Measurements from ENCODE around the gene BSG. TPM values are rescaled to one million over a fixed set of nuclear protein-coding genes. Genes with fewer than 3 reads are reported as not detected.

The BSG gene
- total and polyA plus RNA-seq, 4 donors = 80.4 to 367 (median 149) TPM

DNA sequence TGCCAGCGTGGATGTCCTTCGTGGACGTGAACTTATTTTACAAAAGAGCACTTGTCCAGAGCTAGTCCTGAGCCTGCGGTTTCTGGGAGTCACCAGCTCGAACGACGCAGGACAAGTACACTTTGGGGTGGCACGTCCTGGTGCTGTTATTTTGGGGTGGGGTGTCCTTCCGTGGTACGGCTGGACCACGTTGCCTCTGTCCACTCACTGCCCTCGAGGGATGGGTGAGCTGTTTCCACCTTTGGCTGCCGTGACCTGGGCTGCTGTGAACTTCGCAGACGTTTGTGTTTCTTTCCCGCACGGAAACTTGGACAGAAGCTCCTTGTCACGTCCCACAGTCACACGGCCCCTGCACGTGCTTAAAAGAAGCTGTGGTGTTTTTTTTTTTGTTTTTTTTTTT is 17.6 kb upstream of the BSG start:
- H3K27me3 ChIP-seq (ENCODE audit: control insufficient read depth in 4 of 4, insufficient read depth in 4 of 4, low read length in 3 of 4) = no peaks in the 10 kb centered on the region
- no peak overlapping the region for H3K4me3 ChIP-seq (ENCODE audit: low read depth in 1 of 3, low read length in 3 of 3)
- no peak overlapping the region for H3K27ac ChIP-seq (ENCODE audit: low read depth in 1 of 2, low read length in 2 of 2)
- H3K36me3 ChIP-seq (ENCODE audit: control insufficient read depth in 4 of 4, insufficient read depth in 3 of 4, low read depth in 1 of 4, low read length in 3 of 4) = no peaks in the 10 kb centered on the region
- WGBS = 72% methylated on average over 20 of the region's 20 CpGs
- no peak for DNase-seq (ENCODE audit: low spot score)
- TF ChIP-seq FOXA1 (IDR thresholded peaks at IDR 0.05) = no peak
- H3K9me3 ChIP-seq (ENCODE audit: control insufficient read depth in 4 of 4, low read length in 3 of 4) = no peaks in the 10 kb centered on the region
- H3K4me1 ChIP-seq (ENCODE audit: control insufficient read depth in 4 of 4, insufficient read depth in 4 of 4, low read length in 3 of 4) = peaks cover 0 to 3% (median 1%) of the 10 kb centered on the region in 4 donors
- no peak overlapping the region for H3K9ac ChIP-seq (ENCODE audit: low read depth in 1 of 2, low read length in 2 of 2)

DNA sequence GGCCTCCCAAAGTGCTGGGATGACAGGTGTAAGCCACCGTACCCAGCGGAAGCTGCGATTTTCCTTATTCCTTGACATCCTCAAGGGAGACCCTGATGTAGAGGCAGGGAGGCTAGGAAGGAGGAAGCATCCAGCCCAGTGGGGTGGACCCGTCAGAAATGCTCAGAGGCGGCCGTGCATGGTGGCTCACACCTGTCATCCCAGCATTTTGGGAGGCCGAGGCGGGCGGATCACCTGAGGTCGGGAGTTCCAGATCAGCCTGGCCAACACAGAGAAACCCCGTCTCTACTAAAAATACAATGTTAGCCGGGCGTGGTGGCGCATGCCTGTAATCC is 17.0 kb upstream of the BSG start:
- no peak overlapping the region for H3K27ac ChIP-seq (ENCODE audit: low read depth in 1 of 2, low read length in 2 of 2)
- H3K9me3 ChIP-seq (ENCODE audit: control insufficient read depth in 4 of 4, low read length in 3 of 4) = no peaks in the 10 kb centered on the region
- WGBS = 89% methylated on average over 14 of the region's 14 CpGs
- no peak for DNase-seq (ENCODE audit: low spot score)
- H3K27me3 ChIP-seq (ENCODE audit: control insufficient read depth in 4 of 4, insufficient read depth in 4 of 4, low read length in 3 of 4) = no peaks in the 10 kb centered on the region
- H3K4me3 ChIP-seq (ENCODE audit: low read depth in 1 of 3, low read length in 3 of 3) = no peak overlapping the region
- H3K36me3 ChIP-seq (ENCODE audit: control insufficient read depth in 4 of 4, insufficient read depth in 3 of 4, low read depth in 1 of 4, low read length in 3 of 4) = no peaks in the 10 kb centered on the region
- peaks cover 0 to 3% (median 1%) of the 10 kb centered on the region in 4 donors for H3K4me1 ChIP-seq (ENCODE audit: control insufficient read depth in 4 of 4, insufficient read depth in 4 of 4, low read length in 3 of 4)
- no peak overlapping the region for H3K9ac ChIP-seq (ENCODE audit: low read depth in 1 of 2, low read length in 2 of 2)
- no peak for TF ChIP-seq NR2F2 (IDR thresholded peaks at IDR 0.05)
- TF ChIP-seq SP1 (IDR thresholded peaks at IDR 0.05) = no peak
- TF ChIP-seq, protein P1, sequence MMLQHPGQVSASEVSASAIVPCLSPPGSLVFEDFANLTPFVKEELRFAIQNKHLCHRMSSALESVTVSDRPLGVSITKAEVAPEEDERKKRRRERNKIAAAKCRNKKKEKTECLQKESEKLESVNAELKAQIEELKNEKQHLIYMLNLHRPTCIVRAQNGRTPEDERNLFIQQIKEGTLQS (IDR thresholded peaks at IDR 0.05) = no peak
- no peak for TF ChIP-seq ZBTB33 (IDR thresholded peaks at IDR 0.05)
- TF ChIP-seq HNF4A (conservative IDR thresholded peaks at IDR 0.05) = no peak

DNA sequence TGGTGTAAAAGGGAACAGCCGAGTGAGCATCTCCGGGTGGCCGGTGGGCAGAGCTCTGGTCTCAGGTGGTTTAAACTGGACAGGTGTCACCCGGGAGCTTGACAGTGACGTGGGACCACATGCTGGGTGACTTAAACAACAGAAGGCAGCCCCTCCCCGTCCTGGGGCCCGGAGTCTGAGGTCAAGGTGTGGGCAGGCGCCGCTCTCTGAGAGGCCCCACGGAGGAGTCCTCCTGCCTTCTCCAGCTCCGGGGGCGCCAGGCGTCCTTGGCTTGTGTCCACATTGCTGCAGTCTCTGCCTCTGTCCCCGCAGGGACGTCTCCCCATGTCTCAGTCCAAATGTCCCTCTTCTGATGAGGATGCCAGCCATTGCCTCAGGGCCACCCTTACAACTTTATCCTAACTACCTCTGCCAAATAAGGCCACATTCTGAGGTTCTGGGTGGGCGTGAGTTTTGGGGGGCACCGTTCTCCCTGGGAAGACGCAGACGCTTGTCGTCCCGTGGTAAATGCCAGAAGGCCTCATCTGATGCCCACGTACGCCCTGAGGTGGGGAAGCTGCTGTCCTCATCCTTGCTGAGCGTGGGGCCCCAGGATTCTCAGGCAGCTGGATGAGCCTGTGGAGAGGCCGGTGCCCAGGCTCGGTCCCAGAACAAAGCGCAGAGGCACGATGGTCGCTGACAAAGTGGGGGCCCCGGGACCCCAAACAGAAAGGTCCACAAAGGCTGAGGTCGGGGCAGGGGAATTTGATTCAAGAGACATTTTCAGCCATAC is 15.6 kb upstream of the BSG start:
- peak overlapping the region; percentile 8 to 65 for H3K27ac ChIP-seq (ENCODE audit: low read depth in 1 of 2, low read length in 2 of 2)

More for the DNA sequence above, 15.6 kb upstream of the BSG start:
- no peak overlapping the region for H3K9ac ChIP-seq (ENCODE audit: low read depth in 1 of 2, low read length in 2 of 2)
- H3K27me3 ChIP-seq (ENCODE audit: control insufficient read depth in 4 of 4, insufficient read depth in 4 of 4, low read length in 3 of 4) = no peaks in the 10 kb centered on the region
- no peak overlapping the region for H3K4me3 ChIP-seq (ENCODE audit: low read depth in 1 of 3, low read length in 3 of 3)
- peaks cover 0 to 3% (median 1%) of the 10 kb centered on the region in 4 donors for H3K4me1 ChIP-seq (ENCODE audit: control insufficient read depth in 4 of 4, insufficient read depth in 4 of 4, low read length in 3 of 4)
- H3K36me3 ChIP-seq (ENCODE audit: control insufficient read depth in 4 of 4, insufficient read depth in 3 of 4, low read depth in 1 of 4, low read length in 3 of 4) = no peaks in the 10 kb centered on the region
- WGBS = 77% methylated on average over 31 of the region's 31 CpGs
- DNase-seq (ENCODE audit: low spot score) = no peak
- TF ChIP-seq YY1 (IDR thresholded peaks at IDR 0.05) = no peak
- no peak for TF ChIP-seq ZBTB33 (IDR thresholded peaks at IDR 0.05)
- no peak for TF ChIP-seq FOXA1 (IDR thresholded peaks at IDR 0.05)
- no peak for TF ChIP-seq RXRA (IDR thresholded peaks at IDR 0.05)
- TF ChIP-seq, protein P2, sequence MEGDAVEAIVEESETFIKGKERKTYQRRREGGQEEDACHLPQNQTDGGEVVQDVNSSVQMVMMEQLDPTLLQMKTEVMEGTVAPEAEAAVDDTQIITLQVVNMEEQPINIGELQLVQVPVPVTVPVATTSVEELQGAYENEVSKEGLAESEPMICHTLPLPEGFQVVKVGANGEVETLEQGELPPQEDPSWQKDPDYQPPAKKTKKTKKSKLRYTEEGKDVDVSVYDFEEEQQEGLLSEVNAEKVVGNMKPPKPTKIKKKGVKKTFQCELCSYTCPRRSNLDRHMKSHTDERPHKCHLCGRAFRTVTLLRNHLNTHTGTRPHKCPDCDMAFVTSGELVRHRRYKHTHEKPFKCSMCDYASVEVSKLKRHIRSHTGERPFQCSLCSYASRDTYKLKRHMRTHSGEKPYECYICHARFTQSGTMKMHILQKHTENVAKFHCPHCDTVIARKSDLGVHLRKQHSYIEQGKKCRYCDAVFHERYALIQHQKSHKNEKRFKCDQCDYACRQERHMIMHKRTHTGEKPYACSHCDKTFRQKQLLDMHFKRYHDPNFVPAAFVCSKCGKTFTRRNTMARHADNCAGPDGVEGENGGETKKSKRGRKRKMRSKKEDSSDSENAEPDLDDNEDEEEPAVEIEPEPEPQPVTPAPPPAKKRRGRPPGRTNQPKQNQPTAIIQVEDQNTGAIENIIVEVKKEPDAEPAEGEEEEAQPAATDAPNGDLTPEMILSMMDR (IDR thresholded peaks at IDR 0.05; ENCODE audit: low read depth, low read length, missing input control) = no peak
- TF ChIP-seq HNF4A (conservative IDR thresholded peaks at IDR 0.05) = no peak
- no peak for TF ChIP-seq EGR1 (IDR thresholded peaks at IDR 0.05; ENCODE audit: low read depth in 2 of 2)
- no peak for TF ChIP-seq GABPA (IDR thresholded peaks at IDR 0.05 in 1 of 2, conservative IDR thresholded peaks at IDR 0.05 in 1 of 2)
- TF ChIP-seq, protein P1 (IDR thresholded peaks at IDR 0.05) = no peak
- no peak for TF ChIP-seq TAF1 (conservative IDR thresholded peaks at IDR 0.05)
- TF ChIP-seq JUND (IDR thresholded peaks at IDR 0.05) = no peak
- TF ChIP-seq REST (IDR thresholded peaks at IDR 0.05) = no peak
- no peaks in the 10 kb centered on the region for H3K9me3 ChIP-seq (ENCODE audit: control insufficient read depth in 4 of 4, low read length in 3 of 4)
